Naive B cell (primary cell): ENCODE data around the gene SLC22A5. TPM values are rescaled to one million over a fixed set of nuclear protein-coding genes. Genes with fewer than 3 reads are reported as not detected.
"Not testable (repeated sequence)": the region's sequence is repeated elsewhere in the genome, so short reads cannot be mapped to it uniquely, and the experiment has no call there.

Experiments used
- ATAC-seq, 2 donors: fragments of 150-1000 bp; cut with Tn5 transposase; 2 replicates each; pipeline ENCODE4 v1.10.0; 2021; ENCODE audit warnings: low read depth in 2 of 2, mild to moderate bottlenecking in 2 of 2, moderate library complexity in 2 of 2
- DNase-seq: peaks from one replicate; pipeline ENCODE4 v3.0.0; 2022
- H3K27ac Mint-ChIP-seq, 6 donors: one replicate each; pipeline ENCODE4 v1.8.0; 2020 to 2022; ENCODE audit warnings: mild to moderate bottlenecking in 6 of 6, mixed read lengths in 6 of 6, moderate library complexity in 5 of 6, inconsistent platforms in 2 of 6
- H3K27me3 Mint-ChIP-seq, 3 donors: one replicate each; pipeline ENCODE4 v1.8.0; 2021 to 2022; ENCODE audit warnings: mixed read lengths in 3 of 3, mild to moderate bottlenecking in 1 of 3
- H3K36me3 Mint-ChIP-seq, 2 donors: one replicate each; pipeline ENCODE4 v1.8.0; 2020 to 2022; ENCODE audit warnings: mixed read lengths in 2 of 2, inconsistent platforms in 1 of 2, mild to moderate bottlenecking in 1 of 2
- H3K4me1 Mint-ChIP-seq, 3 donors: one replicate each; pipeline ENCODE4 v1.8.0; 2020 to 2022; ENCODE audit warnings: mixed read lengths in 3 of 3, inconsistent platforms in 1 of 3, mild to moderate bottlenecking in 1 of 3, moderate library complexity in 1 of 3
- H3K4me3 Mint-ChIP-seq, 8 donors: one replicate each; pipeline ENCODE4 v1.8.0; 2020 to 2022; ENCODE audit warnings: mild to moderate bottlenecking in 8 of 8, mixed read lengths in 8 of 8, moderate library complexity in 8 of 8, inconsistent platforms in 2 of 8
- H3K9me3 Mint-ChIP-seq, 7 donors: one replicate each; pipeline ENCODE4 v1.8.0; 2020 to 2022; ENCODE audit warnings: mixed read lengths in 7 of 7, mild to moderate bottlenecking in 5 of 7, inconsistent platforms in 2 of 7, moderate library complexity in 1 of 7
- polyA plus RNA-seq, 6 donors: library from polyadenylated mRNA; unstranded; fragments of 300-500 nt; fragmentation: Illumina TruSeq; gene quantifications; one replicate each; pipeline ENCODE4 v1.2.3, GENCODE V29; 2021; ENCODE audit warnings: low read depth in 6 of 6

SLC22A5 gene
- polyA plus RNA-seq, 6 donors from 2014 or later, result 1.5 to 3.1 (median 1.9) TPM

GRCh38 chr5:132397224-132397623, 27.7 kb downstream of the SLC22A5 start:
- no peak overlapping the region for H3K4me3 Mint-ChIP-seq
- H3K36me3 Mint-ChIP-seq, result peaks cover 0 to 7% of the 10 kb centered on the region in 2 donors
- H3K27me3 Mint-ChIP-seq, result no peaks in the 10 kb centered on the region
- no peaks in the 10 kb centered on the region for H3K9me3 Mint-ChIP-seq
- ATAC-seq, result no peak
- peaks cover 32 to 59% (median 45%) of the 10 kb centered on the region in 3 donors for H3K4me1 Mint-ChIP-seq
- H3K27ac Mint-ChIP-seq, result peak overlapping the region in 1 of 6 donors; percentile 49
- no peak for DNase-seq

- H3K27ac Mint-ChIP-seq, result peak overlapping the region in 2 of 6 donors; percentile 44 to 49
- H3K4me1 Mint-ChIP-seq, result peaks cover 34 to 61% (median 48%) of the 10 kb centered on the region in 3 donors
- not testable (repeated sequence) for H3K36me3 Mint-ChIP-seq, H3K9me3 Mint-ChIP-seq, ATAC-seq, DNase-seq, H3K4me3 Mint-ChIP-seq, H3K27me3 Mint-ChIP-seq
Observed at GRCh38 chr5:132397936-132398675, 28.6 kb downstream of the SLC22A5 start.

- not testable (repeated sequence) for H3K9me3 Mint-ChIP-seq, H3K27me3 Mint-ChIP-seq, ATAC-seq, H3K27ac Mint-ChIP-seq, DNase-seq, H3K4me3 Mint-ChIP-seq
- Mint-ChIP-seq H3K4me1 (peaks cover 38 to 47% (median 45%) of the 10 kb centered on the region in 3 donors), H3K36me3 (peaks cover 0 to 14% of the 10 kb centered on the region in 2 donors)
Observed at GRCh38 chr5:132404041-132404440, 34.5 kb downstream of the SLC22A5 start.

DNA sequence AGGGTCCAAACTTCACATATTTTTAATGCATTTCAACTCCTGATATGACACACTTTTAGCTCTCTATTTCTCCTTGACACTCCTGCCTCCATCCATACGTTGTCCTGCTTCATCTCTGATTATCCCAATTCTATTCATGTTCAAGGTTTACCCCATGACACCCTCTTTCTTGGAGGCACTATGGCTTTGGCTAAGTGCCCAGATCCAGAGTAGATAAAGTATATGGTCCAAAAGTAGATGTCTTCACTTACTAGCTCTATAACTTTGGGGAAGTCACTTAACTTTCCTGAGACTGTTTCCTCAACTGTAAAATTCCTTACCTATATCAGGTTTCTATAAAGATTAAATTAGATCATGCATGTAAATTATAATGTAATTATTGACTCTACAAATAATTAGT, 36.1 kb downstream of the SLC22A5 start:
- H3K36me3 Mint-ChIP-seq, result peaks cover 0 to 9% of the 10 kb centered on the region in 2 donors
- H3K9me3 Mint-ChIP-seq, result peaks cover 0 to 5% (median 0%) of the 10 kb centered on the region in 7 donors
- DNase-seq, result no peak
- peaks cover 37 to 57% (median 42%) of the 10 kb centered on the region in 3 donors for H3K4me1 Mint-ChIP-seq
- H3K27me3 Mint-ChIP-seq, result no peaks in the 10 kb centered on the region
- no peak for ATAC-seq
- peak overlapping the region in 2 of 8 donors; percentile 29 to 44 for H3K4me3 Mint-ChIP-seq
- peak overlapping the region in 1 of 6 donors; percentile 1 for H3K27ac Mint-ChIP-seq

GRCh38 chr5:132406144-132406783, 36.8 kb downstream of the SLC22A5 start:
- Mint-ChIP-seq H3K4me1 (peaks cover 32 to 54% (median 39%) of the 10 kb centered on the region in 3 donors), H3K36me3 (peaks cover 0 to 9% of the 10 kb centered on the region in 2 donors), H3K9me3 (peaks cover 0 to 5% (median 0%) of the 10 kb centered on the region in 7 donors), H3K4me3 (peak overlapping the region in 5 of 8 donors; percentile 17 to 61 (median 44)), H3K27me3 (no peaks in the 10 kb centered on the region), H3K27ac (peak overlapping the region in 2 of 6 donors; percentile 1 to 9)
- ATAC-seq, result no peak
- no peak for DNase-seq

GRCh38 chr5:132407970-132408369, 38.5 kb downstream of the SLC22A5 start:
- DNase-seq (no peak), ATAC-seq (no peak)
- peak overlapping the region in 3 of 6 donors; percentile 53 to 75 (median 73) for H3K27ac Mint-ChIP-seq
- peaks cover 43 to 61% (median 44%) of the 10 kb centered on the region in 3 donors for H3K4me1 Mint-ChIP-seq
- H3K9me3 Mint-ChIP-seq, result peaks cover 0 to 5% (median 0%) of the 10 kb centered on the region in 7 donors
- H3K36me3 Mint-ChIP-seq, result peaks cover 0 to 9% of the 10 kb centered on the region in 2 donors
- no peaks in the 10 kb centered on the region for H3K27me3 Mint-ChIP-seq
- peak overlapping the region in 2 of 8 donors; percentile 29 to 100 for H3K4me3 Mint-ChIP-seq

DNA sequence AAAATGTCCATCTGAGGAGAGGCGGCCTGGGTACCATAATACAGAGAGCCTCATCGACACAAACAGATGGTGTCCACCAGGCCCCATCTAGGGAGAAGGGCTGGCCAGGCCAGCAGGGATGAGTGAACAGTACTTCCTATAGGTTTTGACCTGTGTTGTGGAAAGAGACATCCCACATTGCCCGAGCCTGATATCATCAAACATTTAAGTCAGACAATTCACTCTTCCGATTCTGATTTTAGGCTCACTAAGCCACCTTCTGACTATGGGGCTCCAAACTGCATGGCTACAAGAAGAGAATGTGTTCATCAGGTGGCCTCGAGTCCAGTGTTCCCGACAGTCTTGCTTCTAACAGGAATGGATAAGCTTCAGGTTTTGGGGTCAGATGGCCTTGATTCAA, 38.9 kb downstream of the SLC22A5 start:
- peak overlapping the region in 4 of 6 donors; percentile 73 to 79 (median 77) for H3K27ac Mint-ChIP-seq

GRCh38 chr5:132408965-132409364, 39.5 kb downstream of the SLC22A5 start:
- peaks cover 51 to 71% (median 54%) of the 10 kb centered on the region in 3 donors for H3K4me1 Mint-ChIP-seq
- peak overlapping the region; percentile 93 to 99 (median 96) for H3K27ac Mint-ChIP-seq
- ATAC-seq, result no peak
- no peaks in the 10 kb centered on the region for H3K27me3 Mint-ChIP-seq
- DNase-seq, result no peak
- H3K9me3 Mint-ChIP-seq, result peaks cover 0 to 5% (median 0%) of the 10 kb centered on the region in 7 donors
- peaks cover 0 to 9% of the 10 kb centered on the region in 2 donors for H3K36me3 Mint-ChIP-seq
- H3K4me3 Mint-ChIP-seq, result peak overlapping the region; percentile 3 to 100 (median 74)

More for the DNA sequence above, 38.9 kb downstream of the SLC22A5 start:
- Mint-ChIP-seq H3K4me1 (peaks cover 46 to 66% (median 49%) of the 10 kb centered on the region in 3 donors), H3K36me3 (peaks cover 0 to 9% of the 10 kb centered on the region in 2 donors), H3K4me3 (peak overlapping the region in 2 of 8 donors; percentile 74 to 100), H3K27me3 (no peaks in the 10 kb centered on the region), H3K9me3 (peaks cover 0 to 5% (median 0%) of the 10 kb centered on the region in 7 donors)
- ATAC-seq (no peak), DNase-seq (no peak)

GRCh38 chr5:132410451-132411303, 41.2 kb downstream of the SLC22A5 start:
- Mint-ChIP-seq H3K9me3 (peaks cover 0 to 5% (median 0%) of the 10 kb centered on the region in 7 donors), H3K36me3 (peaks cover 0 to 9% of the 10 kb centered on the region in 2 donors), H3K4me1 (peaks cover 60 to 86% (median 68%) of the 10 kb centered on the region in 3 donors), H3K27ac (peak overlapping the region; percentile 95 to 99 (median 99)), H3K4me3 (peak overlapping the region; percentile 91 to 100 (median 98)), H3K27me3 (no peaks in the 10 kb centered on the region)
- ATAC-seq (peak; percentile 85 to 86), DNase-seq (peak; percentile 89)

DNA sequence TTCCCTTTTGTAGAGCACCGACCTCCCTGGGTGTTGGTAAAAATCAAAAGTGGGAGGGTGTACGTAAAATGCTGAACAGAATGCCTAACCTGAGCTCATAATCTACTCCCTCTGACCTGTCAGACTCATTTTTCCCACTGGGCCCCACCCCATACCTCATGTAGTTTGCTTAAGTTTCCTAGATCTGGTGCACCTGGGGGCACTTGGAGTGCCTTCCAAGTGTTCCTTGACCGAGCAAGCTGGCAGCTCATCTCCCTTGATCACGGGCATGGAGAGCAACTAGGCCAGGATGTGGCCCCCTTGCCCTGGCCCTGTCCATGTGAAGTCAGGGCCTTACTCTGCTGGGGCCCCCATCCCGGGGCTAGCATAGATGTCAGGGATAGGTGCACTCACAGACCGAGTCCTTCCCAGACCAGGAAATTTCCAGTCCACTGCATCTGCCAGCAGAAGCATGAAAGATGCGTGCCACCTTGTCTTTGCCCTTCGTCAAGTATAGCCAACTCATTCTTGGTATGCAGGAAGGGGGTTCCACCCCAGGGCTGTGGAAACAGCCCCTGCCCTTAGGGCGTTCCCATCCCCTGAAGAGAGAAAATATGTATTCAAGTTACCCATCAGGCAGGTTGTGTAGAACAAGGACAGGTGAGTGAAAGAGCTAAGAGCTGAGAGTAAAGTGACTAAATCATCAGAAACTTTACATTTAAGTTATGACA, 41.9 kb downstream of the SLC22A5 start:
- Mint-ChIP-seq H3K9me3 (peaks cover 0 to 5% (median 0%) of the 10 kb centered on the region in 7 donors), H3K4me3 (peak overlapping the region; percentile 91 to 100 (median 98)), H3K27me3 (no peaks in the 10 kb centered on the region), H3K36me3 (peaks cover 0 to 9% of the 10 kb centered on the region in 2 donors), H3K27ac (peak overlapping the region; percentile 95 to 99 (median 99)), H3K4me1 (peaks cover 58 to 86% (median 68%) of the 10 kb centered on the region in 3 donors)
- no peak for DNase-seq
- peak; percentile 17 to 20 for ATAC-seq

DNA sequence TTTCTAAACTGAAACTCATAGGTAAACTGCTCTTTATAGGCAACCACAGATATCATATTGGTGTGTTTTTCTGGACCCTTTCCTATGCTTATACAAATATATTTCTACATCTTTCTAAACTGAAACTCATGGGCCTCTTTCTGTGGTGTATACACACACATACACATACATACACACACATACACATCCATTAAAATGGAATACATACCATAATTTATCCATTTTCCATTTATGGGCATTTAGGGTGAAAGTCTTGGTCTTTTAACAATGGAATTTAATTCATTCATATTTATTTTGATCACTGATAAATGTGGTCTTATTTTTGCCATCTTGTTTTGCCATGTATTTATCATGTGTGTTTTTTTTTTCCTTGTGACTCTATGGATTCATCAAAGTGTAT, 44.1 kb downstream of the SLC22A5 start:
- DNase-seq, result no peak
- Mint-ChIP-seq H3K4me3 (peak overlapping the region in 6 of 8 donors; percentile 29 to 100 (median 95)), H3K36me3 (peaks cover 0 to 7% of the 10 kb centered on the region in 2 donors), H3K27ac (peak overlapping the region; percentile 41 to 99 (median 97)), H3K27me3 (no peaks in the 10 kb centered on the region), H3K4me1 (peaks cover 65 to 89% (median 79%) of the 10 kb centered on the region in 3 donors), H3K9me3 (no peaks in the 10 kb centered on the region)
- no peak for ATAC-seq
